ENCODE data around the gene SLC1A1. TPM values are rescaled to one million over a fixed set of nuclear protein-coding genes. Genes with fewer than 3 reads are reported as not detected.

The SLC1A1 gene
- total RNA-seq, 1 experiment from 2014 or later = 8.5 TPM

DNA sequence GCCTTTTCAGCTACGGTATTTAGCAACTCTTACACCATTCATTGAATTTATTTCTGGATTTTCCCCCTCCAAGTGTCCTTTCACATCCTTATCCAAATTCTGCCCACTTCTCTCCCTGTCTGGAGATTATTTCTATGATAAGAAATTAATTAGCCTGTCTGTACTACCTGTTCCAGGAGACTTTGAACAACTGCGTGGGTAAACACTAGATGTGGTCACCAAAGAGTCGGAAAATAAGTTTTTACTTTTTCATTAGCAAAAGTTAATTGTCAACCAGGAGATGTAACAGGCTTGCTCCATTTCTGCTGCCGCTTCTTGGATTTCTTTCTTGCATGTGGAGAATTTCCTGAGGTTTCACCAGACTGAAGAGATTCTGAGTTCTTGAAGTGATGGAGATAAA lies 14.0 kb downstream of the SLC1A1 start:
- Mint-ChIP-seq H3K27me3 (ENCODE audit: low read depth) (no peaks in the 10 kb centered on the region; the same call in 1 of the 2 replicates), H3K4me3 (no peak overlapping the region), H3K4me1 (peaks cover 14% of the 10 kb centered on the region), H3K27ac (no peak overlapping the region), H3K9me3 (no peaks in the 10 kb centered on the region), H3K36me3 (no peaks in the 10 kb centered on the region; the same call in 1 of the 2 replicates)
- no peak for ATAC-seq
- ChIA-PET CTCF (no interaction called here), POLR2A (no interaction called here)
- no peak for DNase-seq (ENCODE audit: low spot score)
- TF ChIP-seq FOXP1 (CRISPR knock-in tag; IDR thresholded peaks at IDR 0.05; ENCODE audit: borderline replicate concordance) = no peak
- TF ChIP-seq CBFB (CRISPR knock-in tag; IDR thresholded peaks at IDR 0.05; ENCODE audit: low read depth) = no peak
- TF ChIP-seq ZNF232 (CRISPR knock-in tag; IDR thresholded peaks at IDR 0.05) = no peak
- no peak for TF ChIP-seq IRF1 (CRISPR knock-in tag; IDR thresholded peaks at IDR 0.05)
- TF ChIP-seq ELF4 (CRISPR knock-in tag; IDR thresholded peaks at IDR 0.05; ENCODE audit: low read depth) = no peak
- no peak for TF ChIP-seq GABPB1 (CRISPR knock-in tag; IDR thresholded peaks at IDR 0.05)
- TF ChIP-seq, protein P1, sequence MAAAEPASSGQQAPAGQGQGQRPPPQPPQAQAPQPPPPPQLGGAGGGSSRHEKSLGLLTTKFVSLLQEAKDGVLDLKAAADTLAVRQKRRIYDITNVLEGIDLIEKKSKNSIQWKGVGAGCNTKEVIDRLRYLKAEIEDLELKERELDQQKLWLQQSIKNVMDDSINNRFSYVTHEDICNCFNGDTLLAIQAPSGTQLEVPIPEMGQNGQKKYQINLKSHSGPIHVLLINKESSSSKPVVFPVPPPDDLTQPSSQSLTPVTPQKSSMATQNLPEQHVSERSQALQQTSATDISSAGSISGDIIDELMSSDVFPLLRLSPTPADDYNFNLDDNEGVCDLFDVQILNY (CRISPR knock-in tag; IDR thresholded peaks at IDR 0.05) = no peak
- TF ChIP-seq, protein P2, sequence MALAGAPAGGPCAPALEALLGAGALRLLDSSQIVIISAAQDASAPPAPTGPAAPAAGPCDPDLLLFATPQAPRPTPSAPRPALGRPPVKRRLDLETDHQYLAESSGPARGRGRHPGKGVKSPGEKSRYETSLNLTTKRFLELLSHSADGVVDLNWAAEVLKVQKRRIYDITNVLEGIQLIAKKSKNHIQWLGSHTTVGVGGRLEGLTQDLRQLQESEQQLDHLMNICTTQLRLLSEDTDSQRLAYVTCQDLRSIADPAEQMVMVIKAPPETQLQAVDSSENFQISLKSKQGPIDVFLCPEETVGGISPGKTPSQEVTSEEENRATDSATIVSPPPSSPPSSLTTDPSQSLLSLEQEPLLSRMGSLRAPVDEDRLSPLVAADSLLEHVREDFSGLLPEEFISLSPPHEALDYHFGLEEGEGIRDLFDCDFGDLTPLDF (CRISPR knock-in tag; IDR thresholded peaks at IDR 0.05) = no peak
- TF ChIP-seq SMAD4 (CRISPR knock-in tag; IDR thresholded peaks at IDR 0.05) = no peak
- TF ChIP-seq, protein P3, sequence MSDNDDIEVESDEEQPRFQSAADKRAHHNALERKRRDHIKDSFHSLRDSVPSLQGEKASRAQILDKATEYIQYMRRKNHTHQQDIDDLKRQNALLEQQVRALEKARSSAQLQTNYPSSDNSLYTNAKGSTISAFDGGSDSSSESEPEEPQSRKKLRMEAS (CRISPR knock-in tag; IDR thresholded peaks at IDR 0.05) = no peak
- TF ChIP-seq, protein P4, sequence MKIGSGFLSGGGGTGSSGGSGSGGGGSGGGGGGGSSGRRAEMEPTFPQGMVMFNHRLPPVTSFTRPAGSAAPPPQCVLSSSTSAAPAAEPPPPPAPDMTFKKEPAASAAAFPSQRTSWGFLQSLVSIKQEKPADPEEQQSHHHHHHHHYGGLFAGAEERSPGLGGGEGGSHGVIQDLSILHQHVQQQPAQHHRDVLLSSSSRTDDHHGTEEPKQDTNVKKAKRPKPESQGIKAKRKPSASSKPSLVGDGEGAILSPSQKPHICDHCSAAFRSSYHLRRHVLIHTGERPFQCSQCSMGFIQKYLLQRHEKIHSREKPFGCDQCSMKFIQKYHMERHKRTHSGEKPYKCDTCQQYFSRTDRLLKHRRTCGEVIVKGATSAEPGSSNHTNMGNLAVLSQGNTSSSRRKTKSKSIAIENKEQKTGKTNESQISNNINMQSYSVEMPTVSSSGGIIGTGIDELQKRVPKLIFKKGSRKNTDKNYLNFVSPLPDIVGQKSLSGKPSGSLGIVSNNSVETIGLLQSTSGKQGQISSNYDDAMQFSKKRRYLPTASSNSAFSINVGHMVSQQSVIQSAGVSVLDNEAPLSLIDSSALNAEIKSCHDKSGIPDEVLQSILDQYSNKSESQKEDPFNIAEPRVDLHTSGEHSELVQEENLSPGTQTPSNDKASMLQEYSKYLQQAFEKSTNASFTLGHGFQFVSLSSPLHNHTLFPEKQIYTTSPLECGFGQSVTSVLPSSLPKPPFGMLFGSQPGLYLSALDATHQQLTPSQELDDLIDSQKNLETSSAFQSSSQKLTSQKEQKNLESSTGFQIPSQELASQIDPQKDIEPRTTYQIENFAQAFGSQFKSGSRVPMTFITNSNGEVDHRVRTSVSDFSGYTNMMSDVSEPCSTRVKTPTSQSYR (CRISPR knock-in tag; IDR thresholded peaks at IDR 0.05) = no peak
- TF ChIP-seq JUN (CRISPR knock-in tag; IDR thresholded peaks at IDR 0.05) = no peak
- TF ChIP-seq RORB (CRISPR knock-in tag; IDR thresholded peaks at IDR 0.05) = no peak
- no peak for TF ChIP-seq ZBTB43 (CRISPR knock-in tag; IDR thresholded peaks at IDR 0.05)

GRCh38 chr9:4506490-4506889 lies 16.2 kb downstream of the SLC1A1 start:
- CTCF ChIA-PET = no interaction called here

More at GRCh38 chr9:4506490-4506889, 16.2 kb downstream of the SLC1A1 start:
- TF ChIP-seq, protein P5, sequence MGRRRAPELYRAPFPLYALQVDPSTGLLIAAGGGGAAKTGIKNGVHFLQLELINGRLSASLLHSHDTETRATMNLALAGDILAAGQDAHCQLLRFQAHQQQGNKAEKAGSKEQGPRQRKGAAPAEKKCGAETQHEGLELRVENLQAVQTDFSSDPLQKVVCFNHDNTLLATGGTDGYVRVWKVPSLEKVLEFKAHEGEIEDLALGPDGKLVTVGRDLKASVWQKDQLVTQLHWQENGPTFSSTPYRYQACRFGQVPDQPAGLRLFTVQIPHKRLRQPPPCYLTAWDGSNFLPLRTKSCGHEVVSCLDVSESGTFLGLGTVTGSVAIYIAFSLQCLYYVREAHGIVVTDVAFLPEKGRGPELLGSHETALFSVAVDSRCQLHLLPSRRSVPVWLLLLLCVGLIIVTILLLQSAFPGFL (CRISPR knock-in tag; IDR thresholded peaks at IDR 0.05; ENCODE audit: borderline replicate concordance) = no peak
- TF ChIP-seq TEAD1 (CRISPR knock-in tag; IDR thresholded peaks at IDR 0.05) (no peak), STAT6 (CRISPR knock-in tag; conservative IDR thresholded peaks at IDR 0.05; ENCODE audit: low read depth) (no peak), MXD4 (CRISPR knock-in tag; IDR thresholded peaks at IDR 0.05; ENCODE audit: borderline replicate concordance) (no peak), TCF7 (CRISPR knock-in tag; IDR thresholded peaks at IDR 0.05; ENCODE audit: low read depth) (no peak), GABPB1 (CRISPR knock-in tag; IDR thresholded peaks at IDR 0.05) (no peak), PRRX2 (CRISPR knock-in tag; IDR thresholded peaks at IDR 0.05) (no peak)
- TF ChIP-seq, protein P6, sequence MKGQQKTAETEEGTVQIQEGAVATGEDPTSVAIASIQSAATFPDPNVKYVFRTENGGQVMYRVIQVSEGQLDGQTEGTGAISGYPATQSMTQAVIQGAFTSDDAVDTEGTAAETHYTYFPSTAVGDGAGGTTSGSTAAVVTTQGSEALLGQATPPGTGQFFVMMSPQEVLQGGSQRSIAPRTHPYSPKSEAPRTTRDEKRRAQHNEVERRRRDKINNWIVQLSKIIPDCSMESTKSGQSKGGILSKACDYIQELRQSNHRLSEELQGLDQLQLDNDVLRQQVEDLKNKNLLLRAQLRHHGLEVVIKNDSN (CRISPR knock-in tag; IDR thresholded peaks at IDR 0.05) = no peak
- H3K4me3 Mint-ChIP-seq = no peak overlapping the region
- ATAC-seq (no peak), DNase-seq (ENCODE audit: low spot score) (no peak)
- H3K27me3 Mint-ChIP-seq (ENCODE audit: low read depth) = no peaks in the 10 kb centered on the region; the same call in 1 of the 2 replicates
- H3K9me3 Mint-ChIP-seq = no peaks in the 10 kb centered on the region
- peaks cover 14% of the 10 kb centered on the region for H3K4me1 Mint-ChIP-seq
- no peaks in the 10 kb centered on the region; the same call in 1 of the 2 replicates for H3K36me3 Mint-ChIP-seq
- H3K27ac Mint-ChIP-seq = no peak overlapping the region
- POLR2A ChIA-PET = no interaction called here
